Measurements from ENCODE around the gene ADAMTS6.

DNA sequence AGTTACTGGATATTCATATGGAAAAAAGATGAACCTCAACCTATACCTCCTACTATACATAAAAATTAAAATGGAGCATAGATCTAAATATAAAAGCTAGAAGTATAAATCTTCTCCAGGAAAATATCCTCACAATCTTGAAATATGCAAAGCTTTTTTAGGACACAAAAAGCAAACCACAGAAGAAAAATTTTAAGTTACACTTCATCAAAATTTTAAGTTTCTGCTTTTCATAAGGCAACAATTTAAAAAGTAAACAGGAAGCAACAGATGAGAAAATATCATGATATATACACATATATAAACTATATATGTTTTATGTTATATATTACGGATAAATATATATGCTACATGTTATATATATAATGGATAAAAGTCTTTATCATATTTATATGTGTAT is 157.5 kb downstream of the ADAMTS6 start:
- TF ChIP-seq, protein P1, sequence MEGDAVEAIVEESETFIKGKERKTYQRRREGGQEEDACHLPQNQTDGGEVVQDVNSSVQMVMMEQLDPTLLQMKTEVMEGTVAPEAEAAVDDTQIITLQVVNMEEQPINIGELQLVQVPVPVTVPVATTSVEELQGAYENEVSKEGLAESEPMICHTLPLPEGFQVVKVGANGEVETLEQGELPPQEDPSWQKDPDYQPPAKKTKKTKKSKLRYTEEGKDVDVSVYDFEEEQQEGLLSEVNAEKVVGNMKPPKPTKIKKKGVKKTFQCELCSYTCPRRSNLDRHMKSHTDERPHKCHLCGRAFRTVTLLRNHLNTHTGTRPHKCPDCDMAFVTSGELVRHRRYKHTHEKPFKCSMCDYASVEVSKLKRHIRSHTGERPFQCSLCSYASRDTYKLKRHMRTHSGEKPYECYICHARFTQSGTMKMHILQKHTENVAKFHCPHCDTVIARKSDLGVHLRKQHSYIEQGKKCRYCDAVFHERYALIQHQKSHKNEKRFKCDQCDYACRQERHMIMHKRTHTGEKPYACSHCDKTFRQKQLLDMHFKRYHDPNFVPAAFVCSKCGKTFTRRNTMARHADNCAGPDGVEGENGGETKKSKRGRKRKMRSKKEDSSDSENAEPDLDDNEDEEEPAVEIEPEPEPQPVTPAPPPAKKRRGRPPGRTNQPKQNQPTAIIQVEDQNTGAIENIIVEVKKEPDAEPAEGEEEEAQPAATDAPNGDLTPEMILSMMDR (IDR thresholded peaks at IDR 0.05; ENCODE audit: poor library complexity), result no peak
- TF ChIP-seq EZH2 (IDR thresholded peaks at IDR 0.05; ENCODE audit: borderline replicate concordance) (no peak), EZH2phosphoT487 (IDR thresholded peaks at IDR 0.05; ENCODE audit: low read depth, severe bottlenecking, unreplicated experiment) (no peak)

All from hepatocyte (in vitro differentiated cells).